A549 treated with Mapracorat at 1 μM for 4 hours (cell line): Measurements from ENCODE around the gene NDC80. TPM values are rescaled to one million over a fixed set of nuclear protein-coding genes. Genes with fewer than 3 reads are reported as not detected.

Source experiments
- total RNA-seq: library from RNA; stranded (reverse); fragments of 200-300 nt; extraction: Qiagen RNA extraction; gene quantifications from 5 replicates; pipeline ENCODE4 v1.2.3, GENCODE V29; 2022

Gene NDC80
- total RNA-seq: 12.5 to 15.4 TPM (median 13.3 TPM) in 5 replicates

DNA sequence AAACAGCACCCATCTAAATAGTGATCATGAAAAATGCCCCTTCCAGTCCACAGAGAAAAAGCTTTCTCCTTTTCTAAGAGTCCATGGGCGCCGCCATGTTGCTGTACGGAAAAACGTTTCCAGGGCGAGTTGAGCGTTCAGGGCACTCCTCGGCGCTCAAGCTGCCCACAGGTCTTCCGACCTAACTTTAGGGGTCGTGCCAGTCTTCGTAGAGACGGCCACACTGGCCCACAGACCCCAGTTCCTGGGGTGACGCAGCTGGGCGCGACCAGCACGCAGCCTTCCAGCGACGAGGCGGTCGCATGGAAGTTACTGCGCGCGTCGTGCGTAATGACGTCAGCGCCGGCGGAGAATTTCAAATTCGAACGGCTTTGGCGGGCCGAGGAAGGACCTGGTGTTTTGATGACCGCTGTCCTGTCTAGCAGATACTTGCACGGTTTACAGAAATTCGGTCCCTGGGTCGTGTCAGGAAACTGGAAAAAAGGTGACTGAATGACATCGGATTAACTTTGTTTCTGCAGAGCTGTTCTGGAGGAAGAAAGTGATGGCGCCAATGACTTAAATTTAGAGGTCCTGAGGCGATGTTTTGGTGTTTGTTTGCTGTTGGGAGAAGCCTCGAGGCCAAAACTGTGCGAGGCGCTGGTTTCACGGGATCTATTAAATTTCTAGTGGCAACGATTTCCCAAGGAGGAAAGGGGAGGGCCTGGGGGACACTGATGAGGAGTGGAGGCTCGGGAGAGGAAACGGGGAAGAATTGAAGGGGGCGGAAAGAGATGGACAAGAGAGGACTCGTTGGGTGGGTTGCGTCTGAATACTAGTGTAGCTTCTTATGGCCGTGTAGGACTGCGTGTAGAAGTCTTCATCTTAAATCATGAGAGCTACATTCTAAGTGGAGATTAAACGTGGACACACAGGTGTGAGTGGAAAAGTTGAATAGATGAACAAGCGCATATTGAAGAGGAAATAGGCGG lies at the start of gene NDC80, which contains the start of gene METTL4:
Gene NDC80 (plus strand): TSS at position 358 of the 971 bp plus-strand sequence. CDS start 1,429 bp downstream, outside the sequence.
Gene METTL4 (minus strand): TSS at position 306 of the 971 bp plus-strand sequence. CDS start 4,289 bp downstream, outside the sequence.

DNA sequence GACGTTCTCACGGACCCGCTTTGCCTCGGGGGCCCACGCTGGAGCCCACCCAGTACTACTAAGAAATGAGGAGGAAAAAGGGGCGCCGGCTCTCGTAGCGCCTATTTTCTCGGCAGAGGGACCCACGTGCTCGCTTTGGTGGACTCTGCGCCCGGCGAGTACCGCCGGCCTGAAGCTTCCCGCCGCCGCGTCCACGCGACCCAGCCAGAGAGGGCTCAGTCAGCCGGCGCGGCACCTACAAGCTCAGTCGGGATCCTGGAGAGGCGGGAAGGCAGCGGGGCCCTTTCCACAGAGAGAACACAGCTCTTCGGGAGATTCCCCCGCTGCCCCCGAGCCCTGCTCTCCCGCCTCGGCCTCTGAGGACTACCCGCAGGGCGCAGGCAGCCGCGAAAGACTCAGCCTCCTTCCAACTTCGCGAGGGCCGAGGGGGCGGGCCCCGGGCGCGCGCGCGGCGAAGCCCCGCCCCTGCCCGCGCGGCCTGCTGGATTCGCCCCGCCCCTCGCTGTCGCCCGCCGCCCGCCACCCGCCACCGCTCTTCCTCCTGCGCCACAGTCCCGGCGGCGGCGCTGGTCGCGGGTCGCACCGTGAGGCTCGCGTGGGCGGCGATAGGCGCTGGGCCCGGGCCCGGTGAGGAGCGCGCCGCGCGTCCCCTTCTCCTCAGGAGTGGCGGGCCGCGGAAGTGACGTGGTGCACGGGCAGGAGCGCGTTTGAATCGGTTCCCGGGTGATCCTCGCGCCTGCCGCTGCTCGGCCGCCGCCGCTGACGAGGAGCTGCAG lies 84.0 kb downstream of the NDC80 start, which contains the start of gene SMCHD1:
Gene SMCHD1 (plus strand): TSS at position 549 of the 776 bp plus-strand sequence. CDS start 350 bp downstream, outside the sequence.

Other genes starting within 250 kb of the NDC80 start
- 3.9 to 6.7 TPM (median 4.8 TPM) in 5 replicates for gene METTL4, start 52 bp upstream of the NDC80 start, total RNA-seq
- gene SMCHD1, start 84.2 kb downstream of the NDC80 start, total RNA-seq: 12.6 to 19.7 TPM (median 14.3 TPM) in 5 replicates